SJCRH30 (cell line): Measurements from ENCODE around the gene TTLL6. TPM values are rescaled to one million over a fixed set of nuclear protein-coding genes. Genes with fewer than 3 reads are reported as not detected.
A peak's percentile ranks its signal among the peaks of the same experiment; 100 is the strongest.

Source experiments
- DNase-seq, 2 experiments: peaks; one replicate each; pipeline ENCODE4 v3.0.0-alpha.2; 2015 to 2020
- H3K27ac ChIP-seq: fragments of 250-450 bp; sonication (Bioruptor Pico); 2 replicates; pipeline ENCODE4 v1.5.1; 2020; ENCODE audit warnings: mild to moderate bottlenecking, moderate library complexity
- H3K27me3 ChIP-seq: fragments of 250-450 bp; sonication (Bioruptor Pico); 2 replicates; pipeline ENCODE4 v1.5.1; 2020; ENCODE audit warnings: mild to moderate bottlenecking, moderate library complexity
- H3K36me3 ChIP-seq: fragments of 250-450 bp; sonication (Bioruptor Pico); 2 replicates; pipeline ENCODE4 v1.5.1; 2020; ENCODE audit warnings: mild to moderate bottlenecking, moderate library complexity
- H3K4me1 ChIP-seq: fragments of 250-450 bp; sonication (Bioruptor Pico); 2 replicates; pipeline ENCODE4 v1.5.1; 2020; ENCODE audit warnings: mild to moderate bottlenecking, moderate library complexity
- H3K4me3 ChIP-seq: fragments of 250-450 bp; sonication (Bioruptor Pico); 2 replicates; pipeline ENCODE4 v1.5.1; 2020; ENCODE audit warnings: mild to moderate bottlenecking, moderate library complexity
- H3K9me3 ChIP-seq: fragments of 250-450 bp; sonication (Bioruptor Pico); replicated peaks from 2 replicates; pipeline ENCODE4 v1.5.1; 2020; ENCODE audit warnings: mild to moderate bottlenecking, moderate library complexity
- total RNA-seq: library from RNA; depleted of rRNA; stranded (reverse); fragments of >200 nt; shearing (Covaris generic); gene quantifications from 2 replicates; pipeline ENCODE4 v1.2.3, GENCODE V29; 2014

TTLL6 gene
- total RNA-seq, 1 experiment from 2014 or later = 2.7 TPM

DNA sequence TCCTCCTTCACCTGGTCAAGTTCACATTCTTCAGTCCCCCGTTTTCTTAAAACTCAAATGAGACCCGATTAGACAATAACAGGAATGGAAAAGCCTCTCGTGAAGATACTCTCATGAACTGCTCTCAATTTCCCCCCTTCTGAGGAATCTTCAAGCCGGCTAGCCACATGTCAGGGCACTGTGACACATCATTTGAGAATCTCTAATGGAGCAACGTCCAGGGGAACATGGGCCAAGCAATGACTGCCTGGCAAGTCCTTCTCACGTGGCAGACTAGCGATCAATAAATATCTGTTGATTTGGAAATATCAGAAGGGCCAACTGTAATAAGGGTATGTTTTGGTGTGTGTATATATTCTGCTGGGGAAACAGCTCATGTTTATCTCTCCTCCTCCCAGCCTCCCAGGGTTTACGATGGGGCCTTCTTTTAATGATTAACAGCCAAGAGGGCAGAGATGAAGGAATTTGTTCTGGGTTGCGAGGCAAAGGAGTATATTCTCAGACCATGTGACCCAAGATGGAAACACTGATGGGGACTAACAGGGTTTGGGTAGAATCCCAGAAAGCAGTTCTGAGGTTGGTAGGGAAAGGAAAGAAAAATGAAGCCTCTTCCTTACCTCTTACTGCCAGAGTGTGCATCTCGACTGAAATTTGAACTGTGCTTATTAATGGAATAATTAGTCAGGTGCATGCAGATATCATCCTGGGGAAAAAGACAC, 21.4 kb downstream of the TTLL6 start:
- Histone ChIP-seq H3K4me1 (peaks cover 20% of the 10 kb centered on the region), H3K4me3 (no peak overlapping the region), H3K36me3 (no peaks in the 10 kb centered on the region), H3K27ac (no peak overlapping the region), H3K9me3 (no peaks in the 10 kb centered on the region), H3K27me3 (no peaks in the 10 kb centered on the region)
- no peak for DNase-seq

DNA sequence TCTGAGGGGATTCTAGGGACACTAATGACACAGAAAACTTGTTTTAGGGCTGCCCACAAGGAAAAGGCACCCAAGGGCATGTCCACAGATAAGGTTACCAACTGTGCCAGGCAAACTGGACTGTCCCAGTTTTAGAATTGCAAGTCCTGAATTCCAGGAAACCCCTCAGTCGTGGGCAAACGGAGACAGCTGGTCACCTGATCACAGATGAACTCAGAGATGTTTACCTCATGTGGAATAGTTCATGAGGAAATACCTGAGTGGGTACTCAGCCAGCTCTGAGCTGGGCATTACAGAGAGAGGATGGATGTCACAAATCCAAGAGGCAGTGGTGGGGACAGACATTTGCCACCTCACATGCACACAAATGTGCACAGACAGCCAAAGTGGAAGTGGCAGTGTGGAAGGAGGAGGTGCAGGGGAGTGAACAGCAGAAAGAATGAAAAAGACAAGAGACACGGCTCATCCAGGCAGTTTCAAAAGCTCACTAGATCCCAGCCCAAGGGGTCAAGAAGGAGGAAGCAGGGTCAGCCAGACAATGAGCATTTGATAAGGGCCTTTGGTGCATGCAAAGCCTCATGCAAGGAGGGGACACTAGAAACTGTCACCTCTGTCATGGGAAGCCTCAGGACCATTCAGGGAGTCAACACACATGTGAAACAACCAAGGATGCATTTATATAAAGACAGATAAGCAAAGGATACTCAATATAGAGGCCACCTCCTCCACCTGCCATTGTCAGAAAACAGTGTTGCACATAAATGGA, 24.8 kb downstream of the TTLL6 start:
- no peak for DNase-seq
- no peaks in the 10 kb centered on the region for H3K9me3 ChIP-seq
- H3K27ac ChIP-seq = no peak overlapping the region
- H3K4me1 ChIP-seq = peaks cover 17% of the 10 kb centered on the region; the same call in 1 of the 2 replicates
- H3K36me3 ChIP-seq = no peaks in the 10 kb centered on the region
- no peak overlapping the region for H3K4me3 ChIP-seq
- no peaks in the 10 kb centered on the region for H3K27me3 ChIP-seq

DNA sequence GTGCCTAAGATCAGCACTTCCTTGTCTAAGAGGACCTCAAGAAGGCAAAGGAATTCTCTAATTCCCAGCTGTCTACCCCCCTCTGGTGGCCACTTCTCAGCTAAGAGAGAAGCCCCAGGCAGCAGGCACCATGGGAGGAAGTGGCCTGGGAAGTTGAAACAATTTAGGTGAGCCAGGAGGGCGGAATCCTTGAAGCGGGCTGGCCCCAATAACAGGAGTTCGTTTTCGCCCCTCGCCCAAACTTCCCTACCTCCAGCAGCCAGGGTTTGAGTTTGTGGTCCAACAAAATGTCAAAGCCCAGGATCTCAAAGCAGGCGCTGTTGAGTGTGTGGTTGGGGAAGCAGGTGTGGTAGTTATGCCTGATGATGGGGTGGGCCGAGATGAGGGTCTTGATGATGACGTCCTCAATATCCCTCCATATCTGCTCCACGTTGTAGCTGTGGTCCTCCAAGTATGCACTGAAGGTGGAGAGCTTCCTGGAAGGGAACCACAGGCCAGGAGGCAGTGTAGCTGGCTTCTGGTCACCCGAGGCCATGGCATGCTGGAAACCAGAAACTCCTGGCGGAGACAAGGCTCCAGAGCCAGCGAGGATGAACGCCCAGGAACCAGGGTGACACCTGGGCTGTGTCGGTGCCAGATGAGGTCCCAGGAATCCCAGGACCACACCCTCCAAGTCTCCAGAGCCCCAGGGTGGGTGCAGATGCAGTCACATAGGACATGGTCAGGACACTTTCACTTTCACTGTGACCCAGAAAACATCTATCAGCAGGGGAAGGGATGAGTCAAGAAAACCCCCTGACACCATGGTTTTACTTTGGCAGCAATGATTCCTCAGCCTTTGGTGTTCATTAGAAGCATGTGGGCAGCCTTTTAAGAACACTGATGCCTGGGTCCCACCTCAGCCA, 25.6 kb downstream of the TTLL6 start:
- Histone ChIP-seq H3K27ac (no peak overlapping the region), H3K4me1 (peaks cover 17% of the 10 kb centered on the region; the same call in 1 of the 2 replicates)

DNA sequence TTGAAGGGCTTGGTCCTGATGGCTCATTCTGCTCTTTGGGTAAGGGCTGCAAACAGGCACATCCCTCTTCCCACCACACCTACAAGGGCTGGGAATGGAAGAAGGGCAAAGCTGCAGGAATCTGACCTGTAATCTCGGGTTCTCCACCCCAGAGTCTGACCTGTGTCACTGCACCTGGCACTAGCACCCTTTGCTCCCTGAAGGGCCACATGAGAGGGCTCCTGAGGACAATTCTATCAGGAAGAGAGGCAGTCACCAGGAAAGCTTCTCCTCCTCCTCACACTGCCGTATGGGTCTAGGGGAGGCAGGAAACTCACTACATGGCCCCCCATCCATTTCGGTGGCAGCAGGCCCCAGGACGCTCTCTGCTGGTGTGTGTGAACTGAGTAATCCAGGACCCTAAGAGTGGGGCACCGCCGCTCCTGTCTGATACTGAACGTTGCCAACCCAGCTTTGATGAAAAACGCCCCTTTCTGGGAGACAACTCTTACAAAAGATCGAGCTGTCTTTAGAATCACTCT, 26.4 kb downstream of the TTLL6 start:
- DNase-seq = no peak
- no peak overlapping the region for H3K27ac ChIP-seq
- H3K36me3 ChIP-seq = no peaks in the 10 kb centered on the region
- H3K27me3 ChIP-seq = no peaks in the 10 kb centered on the region
- no peaks in the 10 kb centered on the region for H3K9me3 ChIP-seq
- H3K4me3 ChIP-seq = no peak overlapping the region
- peaks cover 17% of the 10 kb centered on the region; the same call in 1 of the 2 replicates for H3K4me1 ChIP-seq

More for the DNA sequence above, 25.6 kb downstream of the TTLL6 start:
- H3K9me3 ChIP-seq = no peaks in the 10 kb centered on the region
- no peak overlapping the region for H3K4me3 ChIP-seq
- DNase-seq = peak; percentile 80 to 92
- no peaks in the 10 kb centered on the region for H3K36me3 ChIP-seq
- H3K27me3 ChIP-seq = no peaks in the 10 kb centered on the region

DNA sequence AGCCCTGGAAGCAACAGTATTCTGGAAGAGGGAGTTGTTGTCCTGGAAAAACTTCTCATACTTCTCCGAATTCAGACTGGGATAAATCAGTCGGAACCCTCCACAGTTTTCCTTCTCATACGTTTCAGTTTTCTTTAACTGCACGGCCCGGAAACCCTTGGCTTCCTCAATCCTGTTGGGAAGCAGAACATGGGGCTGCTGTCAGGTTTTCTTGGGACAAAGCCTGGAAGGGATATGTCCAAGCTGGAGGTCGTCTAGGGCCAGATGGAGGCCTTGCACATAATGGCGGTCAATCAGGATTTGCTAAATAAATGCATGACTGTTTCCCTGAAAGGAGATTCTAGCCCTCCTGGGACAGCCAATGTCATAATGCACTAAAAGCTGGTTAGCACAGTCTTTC, 29.2 kb downstream of the TTLL6 start:
- no peak overlapping the region for H3K4me3 ChIP-seq
- DNase-seq = no peak
- H3K27me3 ChIP-seq = no peaks in the 10 kb centered on the region
- peaks cover 9% of the 10 kb centered on the region; the same call in 1 of the 2 replicates for H3K4me1 ChIP-seq
- H3K36me3 ChIP-seq = no peaks in the 10 kb centered on the region
- no peak overlapping the region for H3K27ac ChIP-seq
- no peaks in the 10 kb centered on the region for H3K9me3 ChIP-seq

DNA sequence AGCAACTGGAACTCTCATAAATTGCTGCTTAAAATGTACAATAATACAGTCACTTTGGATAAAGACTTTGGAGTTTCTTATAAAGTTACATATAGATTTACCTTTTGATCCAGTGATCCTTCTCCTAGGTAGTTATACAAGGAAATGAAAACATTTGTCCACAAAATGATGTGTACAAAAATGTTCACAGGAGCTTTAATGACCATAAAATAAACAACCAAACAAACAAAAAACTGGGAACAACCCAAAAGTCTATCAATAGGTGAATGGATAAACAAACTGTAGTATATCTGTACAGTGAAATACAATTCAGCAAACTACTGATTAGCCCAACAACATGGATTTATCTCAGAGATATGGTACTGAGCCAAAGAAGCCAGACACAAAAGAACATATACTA, 37.6 kb downstream of the TTLL6 start:
- no peak overlapping the region for H3K27ac ChIP-seq
- no peak overlapping the region for H3K4me3 ChIP-seq
- H3K36me3 ChIP-seq = no peaks in the 10 kb centered on the region
- DNase-seq = no peak
- 0 out of 2 replicates have a peak, but pooled peaks cover 5% of the 10 kb centered on the region for H3K27me3 ChIP-seq
- no peaks in the 10 kb centered on the region for H3K9me3 ChIP-seq
- no peaks in the 10 kb centered on the region for H3K4me1 ChIP-seq

DNA sequence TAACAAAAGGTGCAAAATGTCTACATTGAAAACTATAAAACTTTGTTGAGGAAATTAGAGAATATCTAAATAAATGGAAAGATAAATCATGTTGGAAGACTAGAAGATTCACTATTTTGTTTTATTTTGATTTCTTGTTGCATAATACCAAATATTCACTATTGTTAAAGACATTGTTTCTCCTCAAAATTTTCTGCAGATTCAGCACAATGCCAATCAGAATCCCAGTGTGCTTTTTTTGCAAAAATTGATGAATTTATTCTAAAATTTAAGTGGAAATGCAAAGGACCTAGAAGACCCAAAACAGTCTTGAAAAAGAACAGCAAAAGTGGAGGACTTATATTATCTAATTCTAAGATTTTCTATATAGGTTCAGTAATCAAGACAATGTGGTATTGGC, 40.4 kb downstream of the TTLL6 start:
- Histone ChIP-seq H3K36me3 (no peaks in the 10 kb centered on the region), H3K4me1 (no peaks in the 10 kb centered on the region), H3K27me3 (0 out of 2 replicates have a peak, but pooled peaks cover 5% of the 10 kb centered on the region), H3K27ac (no peak overlapping the region), H3K4me3 (no peak overlapping the region), H3K9me3 (no peaks in the 10 kb centered on the region)
- DNase-seq = no peak

DNA sequence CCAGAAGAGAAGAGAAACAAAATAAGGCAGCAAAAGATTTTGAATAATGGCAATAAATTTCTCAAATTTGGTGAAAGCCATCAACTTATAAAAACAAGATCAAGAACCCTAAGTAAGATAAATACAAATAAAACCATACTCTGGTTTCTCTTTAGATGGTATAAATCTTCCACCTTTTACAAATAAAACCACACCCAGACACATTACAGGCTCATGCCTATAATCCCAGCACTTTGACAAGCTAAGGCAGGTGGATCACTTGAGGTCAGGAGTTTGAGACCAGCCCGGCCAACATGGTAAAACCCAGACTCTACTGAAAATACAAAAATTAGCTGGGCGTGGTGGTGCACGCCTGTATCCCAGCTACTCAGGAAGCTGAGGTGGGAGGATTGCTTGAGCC, 43.8 kb downstream of the TTLL6 start:
- Histone ChIP-seq H3K27ac (no peak overlapping the region), H3K4me3 (no peak overlapping the region), H3K27me3 (no peaks in the 10 kb centered on the region), H3K4me1 (no peaks in the 10 kb centered on the region), H3K9me3 (no peaks in the 10 kb centered on the region), H3K36me3 (no peaks in the 10 kb centered on the region)
- DNase-seq = no peak

DNA sequence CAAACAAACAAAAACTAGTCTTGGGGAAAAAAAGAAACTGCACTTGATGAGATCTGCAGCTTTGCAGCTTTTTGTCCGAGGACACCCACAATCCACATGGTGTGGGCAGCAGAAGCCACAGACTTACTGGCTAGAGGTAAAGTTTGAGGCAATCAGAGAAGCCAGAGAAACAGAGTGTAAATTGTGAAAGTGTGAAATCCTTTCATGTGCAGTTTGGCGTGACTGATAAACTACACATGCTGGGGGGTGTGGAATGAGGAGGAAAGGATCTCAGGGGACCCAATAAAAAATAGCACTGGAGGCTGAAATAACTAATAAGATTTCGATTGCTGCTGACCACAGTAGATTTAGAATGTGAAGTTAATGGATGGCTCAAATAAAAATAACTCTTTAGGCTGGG, 46.1 kb downstream of the TTLL6 start:
- Histone ChIP-seq H3K27ac (no peak overlapping the region), H3K4me3 (no peak overlapping the region), H3K36me3 (no peaks in the 10 kb centered on the region), H3K27me3 (no peaks in the 10 kb centered on the region), H3K4me1 (no peaks in the 10 kb centered on the region), H3K9me3 (no peaks in the 10 kb centered on the region)
- DNase-seq = no peak

DNA sequence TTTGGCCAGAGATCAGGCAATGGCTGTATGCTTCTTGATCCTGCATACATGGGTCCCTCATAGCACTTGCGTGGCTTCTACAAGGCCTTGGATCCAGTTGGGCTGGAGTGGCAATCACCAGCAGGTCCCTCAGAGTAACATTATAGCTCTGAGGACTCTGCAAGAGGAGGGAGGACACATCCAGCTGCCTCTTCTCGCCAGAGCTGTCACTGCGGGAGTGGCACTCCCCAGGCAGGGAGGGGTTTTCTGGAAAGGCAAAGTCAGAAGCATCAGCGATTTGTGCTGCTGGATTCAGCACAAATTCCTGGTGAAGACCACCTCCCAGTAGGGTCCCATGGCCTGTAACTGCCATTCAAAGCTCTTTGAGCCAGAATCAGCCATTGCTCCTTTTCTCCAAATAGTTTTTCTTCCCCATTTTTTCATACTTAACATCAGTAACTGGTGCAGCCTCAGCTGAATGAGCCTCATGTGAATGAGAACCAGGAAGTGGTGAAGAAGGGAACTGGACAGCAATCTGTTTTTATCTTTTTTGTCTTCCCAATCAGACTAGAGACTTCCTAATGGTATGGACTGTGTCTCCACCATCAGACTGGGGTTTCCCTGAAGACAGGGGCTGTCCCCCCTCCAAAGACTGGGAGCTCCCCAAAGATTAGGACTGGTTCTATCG, 47.9 kb downstream of the TTLL6 start:
- DNase-seq = peak in 1 of 2 experiments; percentile 33
- Histone ChIP-seq H3K4me1 (no peaks in the 10 kb centered on the region), H3K36me3 (no peaks in the 10 kb centered on the region), H3K27me3 (no peaks in the 10 kb centered on the region), H3K4me3 (no peak overlapping the region), H3K9me3 (no peaks in the 10 kb centered on the region), H3K27ac (no peak overlapping the region)

DNA sequence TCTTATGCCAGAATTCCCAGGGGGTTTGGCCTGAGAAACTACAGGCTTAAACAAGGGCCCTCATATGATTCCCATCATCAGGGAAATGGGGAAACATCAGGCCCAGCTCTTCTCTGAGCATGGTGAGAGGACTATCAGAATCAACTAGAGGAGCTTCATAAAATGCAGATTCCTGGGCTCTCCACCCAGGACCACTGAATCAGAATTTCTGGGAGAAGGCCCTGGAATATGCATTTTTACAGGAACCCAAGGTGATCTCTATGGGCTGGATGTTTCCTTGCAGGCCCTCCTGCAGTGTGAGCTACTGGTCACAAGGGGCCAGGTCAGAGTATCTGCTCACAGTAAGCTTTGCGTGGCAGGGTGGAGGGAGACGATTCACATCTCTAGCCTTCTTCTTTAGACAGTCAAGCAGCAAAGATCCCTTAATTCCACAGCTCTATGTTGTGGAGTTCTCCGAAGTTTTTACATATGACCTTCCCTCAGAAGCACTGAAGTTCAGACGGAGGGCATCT, 49.7 kb downstream of the TTLL6 start:
- no peaks in the 10 kb centered on the region for H3K36me3 ChIP-seq
- no peaks in the 10 kb centered on the region for H3K4me1 ChIP-seq
- DNase-seq = no peak
- H3K27ac ChIP-seq = no peak overlapping the region
- no peaks in the 10 kb centered on the region for H3K9me3 ChIP-seq
- H3K27me3 ChIP-seq = no peaks in the 10 kb centered on the region
- H3K4me3 ChIP-seq = no peak overlapping the region

DNA sequence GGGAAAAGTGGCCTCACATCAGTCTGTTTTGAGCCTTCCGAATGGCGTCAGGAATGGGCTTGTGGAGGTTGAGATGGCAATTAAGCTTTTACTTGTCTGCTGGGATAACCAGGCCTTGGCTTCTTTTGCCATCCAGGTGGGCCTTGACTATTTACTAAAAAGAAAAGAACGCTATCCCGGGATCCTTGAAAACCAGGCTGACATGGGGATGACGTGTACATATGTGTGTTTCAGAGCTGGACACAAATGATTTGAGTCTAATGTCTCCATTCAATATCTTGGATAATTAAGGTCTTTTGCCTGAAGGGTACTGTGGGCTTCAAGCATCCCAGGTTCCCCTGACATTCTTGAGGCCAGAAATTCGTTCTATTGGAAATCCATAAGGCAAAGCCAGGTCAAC, 55.9 kb downstream of the TTLL6 start:
- H3K27ac ChIP-seq = no peak overlapping the region
- H3K4me3 ChIP-seq = no peak overlapping the region
- H3K9me3 ChIP-seq = no peaks in the 10 kb centered on the region
- peaks cover 24% of the 10 kb centered on the region for H3K4me1 ChIP-seq
- no peaks in the 10 kb centered on the region for H3K27me3 ChIP-seq
- no peaks in the 10 kb centered on the region for H3K36me3 ChIP-seq
- no peak for DNase-seq

DNA sequence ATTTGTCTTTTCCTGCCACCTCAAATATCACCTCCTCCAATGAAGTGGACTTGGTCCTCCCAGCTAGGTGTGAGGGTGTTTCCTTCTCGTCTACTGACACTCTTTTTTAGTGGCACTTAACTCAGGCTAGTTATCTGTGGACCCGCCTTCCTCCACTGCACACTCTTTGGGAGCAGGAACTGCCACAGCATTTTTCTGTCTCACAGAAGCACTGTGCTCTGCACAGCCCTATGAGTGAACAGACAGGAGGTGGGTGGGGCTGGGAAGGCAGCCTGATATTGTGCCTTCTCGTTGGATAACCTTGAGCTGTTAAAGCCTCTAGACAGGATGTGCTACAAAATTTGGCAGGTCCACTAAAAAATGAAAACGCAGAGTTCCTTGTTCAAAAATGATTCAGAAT, 56.6 kb downstream of the TTLL6 start:
- Histone ChIP-seq H3K36me3 (no peaks in the 10 kb centered on the region), H3K27me3 (no peaks in the 10 kb centered on the region), H3K4me3 (no peak overlapping the region), H3K27ac (no peak overlapping the region), H3K4me1 (peaks cover 24% of the 10 kb centered on the region), H3K9me3 (no peaks in the 10 kb centered on the region)
- no peak for DNase-seq

DNA sequence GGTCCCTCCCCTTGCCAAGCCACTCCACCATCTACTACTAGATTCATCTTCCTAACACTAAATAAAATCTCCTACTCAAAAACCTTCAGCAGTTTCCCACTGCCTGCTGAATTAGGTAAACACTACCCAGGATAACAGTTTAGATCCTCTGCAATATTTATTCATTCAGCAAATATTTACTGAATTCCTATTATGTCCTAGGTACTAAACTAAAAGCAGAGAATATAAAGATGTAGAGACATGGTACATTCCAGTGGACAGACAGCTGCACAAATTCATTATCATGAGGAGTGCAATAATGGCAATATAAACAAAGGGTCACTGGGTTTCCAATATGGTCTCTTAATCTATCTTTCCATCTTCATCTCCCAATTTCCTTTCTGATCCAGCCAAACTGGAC, 57.7 kb downstream of the TTLL6 start:
- peaks cover 24% of the 10 kb centered on the region for H3K4me1 ChIP-seq
- H3K27me3 ChIP-seq = no peaks in the 10 kb centered on the region
- no peaks in the 10 kb centered on the region for H3K9me3 ChIP-seq
- no peak overlapping the region for H3K27ac ChIP-seq
- H3K4me3 ChIP-seq = no peak overlapping the region
- no peak for DNase-seq
- no peaks in the 10 kb centered on the region for H3K36me3 ChIP-seq
